Tibial nerve (tissue), 3 donors: ENCODE measurements around the gene RANBP17.

Source experiments
- CTCF ChIP-seq, 5 experiments: fragments of 200-600 bp in 3 of 5; fragments of 450-650 bp in 2 of 5; sonication (generic) in 3 of 5; IDR thresholded peaks; one replicate each; pipeline ENCODE4 v1.5.1; 2016 to 2019; ENCODE audit warnings: antibody characterized with exemption in 5 of 5, mild to moderate bottlenecking in 3 of 5, moderate library complexity in 2 of 5
- POLR2A ChIP-seq, 2 donors: fragments of 450-650 bp; IDR thresholded peaks; one replicate each; pipeline ENCODE4 v1.6.1; 2017; ENCODE audit warnings: antibody characterized with exemption in 2 of 2, mild to moderate bottlenecking in 2 of 2, moderate library complexity in 2 of 2

GRCh38 chr5:171055875-171056454, 194.1 kb downstream of the RANBP17 start:
- no peak for TF ChIP-seq POLR2A (IDR thresholded peaks at IDR 0.05)
- TF ChIP-seq CTCF (IDR thresholded peaks at IDR 0.05) = no peak
